GM12878 (cell line): ENCODE measurements around the gene RRP15. TPM values are rescaled to one million over a fixed set of nuclear protein-coding genes. Genes with fewer than 3 reads are reported as not detected.

Experiments
- ATAC-seq: fragments of 200-7000 bp; cut with Tn5 transposase; 3 replicates; pipeline ENCODE4 v1.9.1; 2020; ENCODE audit warnings: mild to moderate bottlenecking, moderate library complexity
- BruUV-seq: library from RNA; stranded (reverse); fragments of 400-500 nt; replicated peaks from 2 replicates; lab custom pipeline; 2021; lab: Mats Ljungman, UMichigan
- CTCF ChIA-PET: fragments of 300-600 bp; sonication (Branson Sonifier 250); formaldehyde crosslinking; extraction: SDS; loops from one replicate; lab custom pipeline; 2021; ENCODE audit warnings: inconsistent platforms; lab: Yijun Ruan, JAX
- POLR2A ChIA-PET: fragments of 350-600 bp; formaldehyde crosslinking; extraction: SDS; loops from one replicate; lab custom pipeline; 2021; ENCODE audit warnings: inconsistent platforms; lab: Charles Lee
- RAD21 ChIA-PET: fragments of 300-600 bp; sonication (Branson Sonifier 250); formaldehyde crosslinking; loops from one replicate; lab custom pipeline; 2023; ENCODE audit warnings: antibody characterized with exemption; ENCODE audit not compliant: unreplicated experiment; lab: Charles Lee
- SMC1A ChIA-PET: fragments of 300-600 bp; sonication (Branson Sonifier 250); formaldehyde crosslinking; loops from one replicate; lab custom pipeline; 2023; ENCODE audit not compliant: unreplicated experiment, uncharacterized antibody; lab: Charles Lee
- DNase-seq: peaks from one replicate; pipeline ENCODE4 v3.0.0-alpha.2; 2011; ENCODE audit warnings: low read depth, low spot score
- FAIRE-seq: peaks from 3 replicates; lab custom pipeline; 2011; peaks lifted over from hg19 to GRCh38; lab: Jason Lieb, UNC
- H2AFZ ChIP-seq: 2 replicates; pipeline ENCODE4 v1.6.0; 2011; ENCODE audit warnings: low read depth, low read length, control low read depth; ENCODE audit not compliant: control insufficient read depth
- H3K27ac ChIP-seq: 2 replicates; pipeline ENCODE4 v1.5.1; 2011; ENCODE audit warnings: control low read depth; ENCODE audit not compliant: control insufficient read depth, insufficient read depth
- H3K27me3 ChIP-seq, 2 experiments: replicated peaks in 1 of 2; 2 replicates each; pipeline versions ENCODE4 v1.6.0 to v1.6.1; 2011; ENCODE audit warnings: low read length in 1 of 2; ENCODE audit not compliant: control insufficient read depth in 2 of 2, insufficient read depth in 2 of 2
- H3K36me3 ChIP-seq, 2 experiments: 2 replicates each; pipeline ENCODE4 v1.5.1; 2011; ENCODE audit warnings: low read length in 1 of 2; ENCODE audit not compliant: control insufficient read depth in 2 of 2, insufficient read depth in 2 of 2
- H3K4me1 ChIP-seq: 2 replicates; pipeline ENCODE4 v1.6.1; 2011; ENCODE audit warnings: mild to moderate bottlenecking, low read length, moderate library complexity, mixed read lengths; ENCODE audit not compliant: control insufficient read depth, insufficient read depth
- H3K4me2 ChIP-seq: 2 replicates; pipeline ENCODE4 v1.6.0; 2011; ENCODE audit warnings: control low read depth; ENCODE audit not compliant: control insufficient read depth, insufficient read depth
- H3K4me3 ChIP-seq: fragments of 200-600 bp; sonication (generic); 2 replicates; pipeline ENCODE4 v1.5.1; 2016
- H3K79me2 ChIP-seq: 2 replicates; pipeline ENCODE4 v1.6.0; 2011; ENCODE audit warnings: low read length; ENCODE audit not compliant: control insufficient read depth, insufficient read depth
- H3K9ac ChIP-seq: 2 replicates; pipeline ENCODE4 v1.8.0; 2011; ENCODE audit warnings: low read length, control low read depth, mixed read lengths; ENCODE audit not compliant: control insufficient read depth, insufficient read depth
- H3K9me3 ChIP-seq: replicated peaks from 3 replicates; pipeline ENCODE4 v1.5.1; 2011; ENCODE audit warnings: mild to moderate bottlenecking, low read length; ENCODE audit not compliant: control insufficient read depth, insufficient read depth
- H4K20me1 ChIP-seq: 2 replicates; pipeline ENCODE4 v1.6.0; 2011; ENCODE audit not compliant: control insufficient read depth, insufficient read depth
- BACH1 ChIP-seq: fragments of 450-650 bp; IDR thresholded peaks from 2 replicates; pipeline ENCODE4 v1.6.1; 2017; ENCODE audit warnings: mild to moderate bottlenecking, borderline replicate concordance
- BRCA1 ChIP-seq: IDR thresholded peaks from 2 replicates; pipeline ENCODE4 v1.6.1; 2011; ENCODE audit warnings: low read depth, low read length, improper control_type of control experiment
- EGR1 ChIP-seq, 2 experiments: IDR thresholded peaks; 1 replicate in 1 of 2; 2 replicates in 1 of 2; pipeline ENCODE4 v1.6.1; 2011 to 2012; ENCODE audit warnings: low read depth in 2 of 2, low read length in 2 of 2, borderline replicate concordance in 1 of 2, mild to moderate bottlenecking in 1 of 2, moderate library complexity in 1 of 2
- ESRRA ChIP-seq: IDR thresholded peaks from 2 replicates; pipeline ENCODE4 v1.6.1; 2012; ENCODE audit warnings: mild to moderate bottlenecking, low read length, improper control_type of control experiment
- ETV6 ChIP-seq, 2 experiments: fragments of 450-650 bp in 1 of 2; IDR thresholded peaks in 1 of 2; conservative IDR thresholded peaks in 1 of 2; 2 replicates each; pipeline ENCODE4 v1.6.1; 2014; ENCODE audit warnings: antibody characterized with exemption in 1 of 2, borderline replicate concordance in 1 of 2, low read depth in 1 of 2, mild to moderate bottlenecking in 1 of 2, moderate library complexity in 1 of 2
- IKZF1 ChIP-seq: fragments of 450-650 bp; conservative IDR thresholded peaks from 2 replicates; pipeline ENCODE4 v1.6.1; 2017; ENCODE audit warnings: antibody characterized with exemption, mild to moderate bottlenecking
- JUND ChIP-seq: IDR thresholded peaks from 2 replicates; pipeline ENCODE4 v1.6.1; 2012; ENCODE audit warnings: low read depth, mild to moderate bottlenecking, low read length, improper control_type of control experiment, moderate library complexity
- MEF2B ChIP-seq: fragments of 450-650 bp; IDR thresholded peaks from 2 replicates; pipeline ENCODE4 v1.6.1; 2018; ENCODE audit warnings: mild to moderate bottlenecking, moderate library complexity; ENCODE audit not compliant: partially characterized antibody, poor library complexity, severe bottlenecking
- POU2F2 ChIP-seq: IDR thresholded peaks from 3 replicates; pipeline ENCODE4 v1.6.1; 2011; ENCODE audit warnings: low read depth, mild to moderate bottlenecking, low read length, borderline replicate concordance
- RBBP5 ChIP-seq: fragments of 200-600 bp; sonication (generic); conservative IDR thresholded peaks from 2 replicates; pipeline ENCODE4 v1.6.1; 2016
- RELA ChIP-seq: fragments of 450-650 bp; IDR thresholded peaks from 2 replicates; pipeline ENCODE4 v1.8.0; 2014; ENCODE audit warnings: borderline replicate concordance; ENCODE audit not compliant: partially characterized antibody
- RFX5 ChIP-seq: IDR thresholded peaks from 2 replicates; pipeline ENCODE4 v1.6.1; 2011; ENCODE audit warnings: low read depth, low read length, improper control_type of control experiment
- RUNX3 ChIP-seq: IDR thresholded peaks from 2 replicates; pipeline ENCODE4 v1.6.1; 2012; ENCODE audit warnings: low read length, inconsistent platforms
- SIN3A ChIP-seq: IDR thresholded peaks from 2 replicates; pipeline ENCODE4 v1.6.1; 2012; ENCODE audit warnings: low read depth, low read length, improper control_type of control experiment
- SMARCA5 ChIP-seq: fragments of 450-650 bp; IDR thresholded peaks from 2 replicates; pipeline ENCODE4 v1.6.1; 2017; ENCODE audit warnings: mild to moderate bottlenecking
- TCF12 ChIP-seq: IDR thresholded peaks from 2 replicates; pipeline ENCODE4 v1.6.1; 2011; ENCODE audit warnings: low read depth, mild to moderate bottlenecking, low read length
- ZNF217 ChIP-seq: fragments of 450-650 bp; IDR thresholded peaks from 2 replicates; pipeline ENCODE4 v1.6.1; 2017; ENCODE audit warnings: antibody characterized with exemption, mild to moderate bottlenecking
- WGBS: methylation state at CpG from one replicate; pipeline ENCODE4 v1.1.6; 2016; ENCODE audit warnings: low lambda C conversion rate; ENCODE audit not compliant: insufficient replicate concordance, insufficient coverage; ENCODE audit errors: missing lambda C conversion rate; 5-methylcytosine and 5-hydroxymethylcytosine counted together
- in situ Hi-C: fragments of 300-500 bp; cut with MboI; formaldehyde crosslinking; loops from 9 replicates; pipeline ENCODE4 v1.14.3; 2018; ENCODE audit warnings: mixed read lengths
- intact Hi-C: fragments of 100-400 bp; cut with micrococcal nuclease; formaldehyde crosslinking; loops from one replicate; pipeline ENCODE4 v1.14.2; 2022; ENCODE audit not compliant: unreplicated experiment
- polyA plus RNA-seq, 11 experiments: library from polyadenylated mRNA; depleted of rRNA in 4 of 11; unstranded in 6 of 11; stranded (reverse) in 5 of 11; fragments of >200 nt; fragmentation: Nextera tagmentation in 4 of 11; fragmentation: Illumina TruSeq in 1 of 11; extraction: Ambion mirVana in 4 of 11; extraction: Trizol in 1 of 11; gene quantifications; 1 replicate in 1 of 11; 2 replicates in 10 of 11; pipeline versions ENCODE4 v1.2.1 to v1.2.3, GENCODE V29; 2011 to 2016; ENCODE audit warnings: inconsistent platforms in 2 of 11, missing spikeins in 2 of 11, low read depth in 1 of 11
- total RNA-seq, 4 experiments: library from RNA; depleted of rRNA in 3 of 4; stranded (reverse); fragments of >200 nt in 3 of 4; fragmentation: Illumina TruSeq in 1 of 4; extraction: Trizol in 1 of 4; gene quantifications; 2 replicates each; pipeline versions ENCODE4 v1.2.1 to v1.2.3, GENCODE V29; 2013 to 2021
- TF ChIP-seq, protein P1 (sequence below): fragments of 450-650 bp; formaldehyde crosslinking; IDR thresholded peaks from 2 replicates; pipeline ENCODE4 v1.4.0; 2022; ENCODE audit warnings: mild to moderate bottlenecking, moderate library complexity
- TF ChIP-seq, protein P2 (sequence below): fragments of 450-650 bp; IDR thresholded peaks from 2 replicates; pipeline ENCODE4 v1.6.1; 2014; ENCODE audit warnings: mild to moderate bottlenecking

Gene RRP15
- total and polyA plus RNA-seq, 10 of the 15 experiments (the other 5 are each of a cell fraction or from before 2014, with no cell fraction given): 5.6 to 37.8 (median 19.1) TPM

DNA sequence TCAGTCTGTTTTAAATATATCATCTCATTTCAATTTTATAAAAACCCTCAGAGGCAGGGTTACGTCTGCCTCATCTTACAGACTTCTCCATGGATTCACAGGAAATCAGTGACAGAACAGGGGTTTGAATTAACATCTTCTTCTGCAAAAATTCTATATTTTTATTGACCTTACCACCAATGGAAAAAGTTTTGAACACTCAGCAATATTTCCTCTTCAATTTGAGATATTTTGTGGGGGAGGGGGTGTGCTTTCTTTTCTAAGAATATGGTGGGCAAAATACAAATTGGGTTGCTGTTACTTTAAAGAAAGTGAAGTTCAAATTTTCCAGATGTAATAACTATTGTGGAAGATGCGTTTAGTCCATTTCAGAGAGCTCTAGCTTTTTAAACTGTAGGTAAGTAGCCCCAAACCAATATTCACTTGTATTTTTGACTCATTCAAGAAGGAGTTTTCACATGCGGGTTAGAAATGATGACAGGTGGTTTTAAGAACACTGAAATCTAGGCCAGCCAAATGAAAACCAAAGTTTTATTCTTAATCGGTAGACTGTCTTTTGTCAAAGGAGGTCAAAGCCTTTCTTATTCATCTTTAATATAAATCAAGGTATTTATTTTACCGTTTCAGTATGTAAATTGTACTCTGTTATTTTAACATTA lies 77.5 kb downstream of the RRP15 start (continued):
- TF ChIP-seq BACH1: no peak
- TF ChIP-seq SMARCA5: no peak
- TF ChIP-seq, protein P1, sequence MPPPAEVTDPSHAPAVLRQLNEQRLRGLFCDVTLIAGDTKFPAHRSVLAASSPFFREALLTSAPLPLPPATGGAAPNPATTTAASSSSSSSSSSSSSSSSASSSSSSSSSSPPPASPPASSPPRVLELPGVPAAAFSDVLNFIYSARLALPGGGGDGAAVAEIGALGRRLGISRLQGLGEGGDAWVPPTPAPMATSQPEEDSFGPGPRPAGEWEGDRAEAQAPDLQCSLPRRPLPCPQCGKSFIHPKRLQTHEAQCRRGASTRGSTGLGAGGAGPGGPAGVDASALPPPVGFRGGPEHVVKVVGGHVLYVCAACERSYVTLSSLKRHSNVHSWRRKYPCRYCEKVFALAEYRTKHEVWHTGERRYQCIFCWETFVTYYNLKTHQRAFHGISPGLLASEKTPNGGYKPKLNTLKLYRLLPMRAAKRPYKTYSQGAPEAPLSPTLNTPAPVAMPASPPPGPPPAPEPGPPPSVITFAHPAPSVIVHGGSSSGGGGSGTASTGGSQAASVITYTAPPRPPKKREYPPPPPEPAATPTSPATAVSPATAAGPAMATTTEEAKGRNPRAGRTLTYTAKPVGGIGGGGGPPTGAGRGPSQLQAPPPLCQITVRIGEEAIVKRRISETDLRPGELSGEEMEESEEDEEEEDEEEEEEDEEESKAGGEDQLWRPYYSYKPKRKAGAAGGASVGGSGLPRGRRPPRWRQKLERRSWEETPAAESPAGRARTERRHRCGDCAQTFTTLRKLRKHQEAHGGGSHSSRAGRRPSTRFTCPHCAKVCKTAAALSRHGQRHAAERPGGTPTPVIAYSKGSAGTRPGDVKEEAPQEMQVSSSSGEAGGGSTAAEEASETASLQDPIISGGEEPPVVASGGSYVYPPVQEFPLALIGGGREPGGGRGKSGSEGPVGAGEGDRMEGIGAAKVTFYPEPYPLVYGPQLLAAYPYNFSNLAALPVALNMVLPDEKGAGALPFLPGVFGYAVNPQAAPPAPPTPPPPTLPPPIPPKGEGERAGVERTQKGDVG (CRISPR knock-in tag): no peak
- no peak for TF ChIP-seq RELA
- TF ChIP-seq RBBP5: no peak
- no peak for TF ChIP-seq BRCA1

- intact Hi-C loops (no loop called here), in situ Hi-C loops (no loop called here)
- Histone ChIP-seq H3K27ac (no peak overlapping the region), H3K9ac (no peak overlapping the region), H3K9me3 (no peaks in the 10 kb centered on the region), H3K4me2 (no peak overlapping the region), H3K36me3 (no peaks in the 10 kb centered on the region), H2AFZ (no peak overlapping the region), H3K4me3 (no peak overlapping the region), H3K27me3 (no peaks in the 10 kb centered on the region), H3K4me1 (no peaks in the 10 kb centered on the region), H3K79me2 (no peaks in the 10 kb centered on the region), H4K20me1 (no peaks in the 10 kb centered on the region)
- DNase-seq: no peak
- ChIA-PET RAD21 (no interaction called here), SMC1A (interaction anchor here (1.1 kb wide), 1 partner anchor 10 kb away, joined by 4 read pairs; no protein-coding TSS in a partner anchor), CTCF (interaction anchor here (0.8 to 1.2 kb wide), 2 partner anchors 14 to 118 kb away, joined by 3 read pairs; no protein-coding TSS in a partner anchor), POLR2A (no interaction called here)
- no peak for FAIRE-seq
- 0% methylated on average over 1 of the region's 1 CpG for WGBS
- no peak for ATAC-seq
- no TSS peak for BruUV-seq
- TF ChIP-seq ETV6 (conservative IDR thresholded peaks at IDR 0.05 in 1 of 2, IDR thresholded peaks at IDR 0.05 in 1 of 2; ENCODE audit: borderline replicate concordance in 1 of 2, low read depth in 1 of 2): no peak
- TF ChIP-seq, protein P2, sequence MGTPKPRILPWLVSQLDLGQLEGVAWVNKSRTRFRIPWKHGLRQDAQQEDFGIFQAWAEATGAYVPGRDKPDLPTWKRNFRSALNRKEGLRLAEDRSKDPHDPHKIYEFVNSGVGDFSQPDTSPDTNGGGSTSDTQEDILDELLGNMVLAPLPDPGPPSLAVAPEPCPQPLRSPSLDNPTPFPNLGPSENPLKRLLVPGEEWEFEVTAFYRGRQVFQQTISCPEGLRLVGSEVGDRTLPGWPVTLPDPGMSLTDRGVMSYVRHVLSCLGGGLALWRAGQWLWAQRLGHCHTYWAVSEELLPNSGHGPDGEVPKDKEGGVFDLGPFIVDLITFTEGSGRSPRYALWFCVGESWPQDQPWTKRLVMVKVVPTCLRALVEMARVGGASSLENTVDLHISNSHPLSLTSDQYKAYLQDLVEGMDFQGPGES: no peak
- no peak for TF ChIP-seq JUND
- no peak for TF ChIP-seq MEF2B
- no peak for TF ChIP-seq IKZF1
- TF ChIP-seq TCF12: no peak
- TF ChIP-seq RFX5: no peak
- no peak for TF ChIP-seq ESRRA
- no peak for TF ChIP-seq POU2F2
- no peak for TF ChIP-seq SIN3A
- TF ChIP-seq EGR1 (IDR thresholded peaks at IDR 0.05; ENCODE audit: borderline replicate concordance in 1 of 2, low read depth in 2 of 2, low read length in 2 of 2): no peak
- no peak for TF ChIP-seq RUNX3
- no peak for TF ChIP-seq RELA
- no peak for TF ChIP-seq ZNF217
These were observed 78.0 kb downstream of the RRP15 start for GRCh38 chr1:218363141-218363540.
